Measurements from ENCODE around the gene SEC22A. TPM values are rescaled to one million over a fixed set of nuclear protein-coding genes. Genes with fewer than 3 reads are reported as not detected.

Gene SEC22A
- total and polyA plus RNA-seq, 12 donors, result 4.6 to 67.2 (median 21.0) TPM

DNA sequence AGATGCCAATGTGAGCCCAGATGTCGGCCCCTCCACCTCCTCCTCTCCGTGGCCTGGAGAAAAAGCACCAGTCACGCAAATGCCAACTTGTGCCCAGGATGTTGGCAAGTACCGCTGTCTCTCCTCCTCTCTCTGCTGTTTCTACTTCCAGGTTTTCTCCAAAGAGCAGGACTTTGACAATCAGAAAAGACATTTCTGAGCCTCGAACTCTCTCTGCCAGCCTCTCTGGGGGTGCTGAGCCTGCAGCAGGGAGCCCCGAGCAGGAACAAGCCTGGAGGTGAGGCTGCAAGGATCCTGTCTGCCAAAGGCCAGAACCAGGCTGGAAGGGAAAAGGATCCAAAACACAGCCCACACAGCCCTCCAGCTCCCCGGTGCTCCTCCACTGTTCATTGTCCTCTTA is 89.7 kb downstream of the SEC22A start:
- WGBS, 4 donors, result 71 to 93% (median 82%) methylated on average over 7 of the region's 7 CpGs
- Histone ChIP-seq H3K9me3 (replicated peaks in 1 of 3) (no peaks in the 10 kb centered on the region), H3K36me3 (replicated peaks in 1 of 2) (no peaks in the 10 kb centered on the region), H3K27ac (no peak overlapping the region), H3K27me3 (no peaks in the 10 kb centered on the region), H3K4me3 (no peak overlapping the region), H3K4me1 (replicated peaks in 1 of 2) (no peaks in the 10 kb centered on the region)
- intact Hi-C loops (cut with DNase I), result no loop called here
- TF ChIP-seq, protein P1, sequence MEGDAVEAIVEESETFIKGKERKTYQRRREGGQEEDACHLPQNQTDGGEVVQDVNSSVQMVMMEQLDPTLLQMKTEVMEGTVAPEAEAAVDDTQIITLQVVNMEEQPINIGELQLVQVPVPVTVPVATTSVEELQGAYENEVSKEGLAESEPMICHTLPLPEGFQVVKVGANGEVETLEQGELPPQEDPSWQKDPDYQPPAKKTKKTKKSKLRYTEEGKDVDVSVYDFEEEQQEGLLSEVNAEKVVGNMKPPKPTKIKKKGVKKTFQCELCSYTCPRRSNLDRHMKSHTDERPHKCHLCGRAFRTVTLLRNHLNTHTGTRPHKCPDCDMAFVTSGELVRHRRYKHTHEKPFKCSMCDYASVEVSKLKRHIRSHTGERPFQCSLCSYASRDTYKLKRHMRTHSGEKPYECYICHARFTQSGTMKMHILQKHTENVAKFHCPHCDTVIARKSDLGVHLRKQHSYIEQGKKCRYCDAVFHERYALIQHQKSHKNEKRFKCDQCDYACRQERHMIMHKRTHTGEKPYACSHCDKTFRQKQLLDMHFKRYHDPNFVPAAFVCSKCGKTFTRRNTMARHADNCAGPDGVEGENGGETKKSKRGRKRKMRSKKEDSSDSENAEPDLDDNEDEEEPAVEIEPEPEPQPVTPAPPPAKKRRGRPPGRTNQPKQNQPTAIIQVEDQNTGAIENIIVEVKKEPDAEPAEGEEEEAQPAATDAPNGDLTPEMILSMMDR (IDR thresholded peaks at IDR 0.05), result no peak
- TF ChIP-seq POLR2A (IDR thresholded peaks at IDR 0.05), result no peak
- peak in 2 of 7 donors; percentile 9 to 11 for DNase-seq

DNA sequence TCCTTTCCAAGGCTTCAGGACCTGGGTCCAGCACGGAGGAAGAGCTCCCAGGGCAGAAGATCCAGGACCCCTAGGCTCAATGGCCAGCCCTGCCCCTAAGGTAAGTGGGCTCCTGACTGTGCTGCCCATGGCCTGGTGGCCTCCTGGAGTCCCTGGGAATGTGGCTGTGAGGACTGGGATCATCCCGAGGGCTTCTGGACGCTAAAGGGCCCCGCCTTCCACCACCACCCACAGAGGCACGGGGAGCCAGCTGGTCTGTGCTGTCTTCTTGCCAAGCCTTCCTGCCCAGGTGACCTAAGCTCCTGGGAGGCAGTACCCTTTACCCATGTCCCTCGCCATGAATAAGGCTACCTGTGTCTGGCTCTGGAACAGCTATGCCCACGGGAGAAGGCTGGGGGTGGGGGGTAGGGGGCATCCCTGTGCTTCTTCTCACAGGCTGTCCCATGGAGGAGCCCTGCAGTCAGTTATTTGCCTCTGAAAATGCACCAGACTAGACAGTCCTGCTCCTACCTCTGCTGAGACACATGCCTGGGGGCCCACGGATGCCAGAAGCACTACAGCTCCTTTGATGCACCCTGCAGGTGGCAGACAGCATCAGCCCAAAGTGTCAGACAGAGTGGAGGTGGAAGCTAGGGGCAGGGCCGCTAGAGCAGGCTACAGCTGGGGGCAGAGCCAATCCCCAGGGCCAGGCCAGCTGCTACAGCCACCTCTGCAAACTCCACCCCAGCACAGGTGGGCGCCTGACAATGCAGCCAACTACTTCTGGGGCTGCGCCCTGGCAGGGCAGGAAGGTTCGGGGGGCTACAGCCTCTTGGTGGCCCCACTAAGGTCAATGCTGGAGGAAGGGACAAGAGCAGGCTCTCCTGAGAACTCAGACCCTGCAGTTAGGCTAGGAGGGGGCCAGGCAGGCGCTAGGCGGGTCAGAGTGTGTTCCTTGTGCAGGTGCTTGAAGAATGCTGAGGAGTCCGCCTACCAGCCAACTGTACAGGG is 90.9 kb downstream of the SEC22A start:
- TF ChIP-seq POLR2A (IDR thresholded peaks at IDR 0.05), result no peak
- TF ChIP-seq, protein P1 (IDR thresholded peaks at IDR 0.05), result no peak
- no peaks in the 10 kb centered on the region for H3K27me3 ChIP-seq
- H3K27ac ChIP-seq, result no peak overlapping the region
- H3K36me3 ChIP-seq (replicated peaks in 1 of 2), result no peaks in the 10 kb centered on the region
- intact Hi-C loops (cut with DNase I), result no loop called here
- WGBS, 4 donors, result 70 to 82% (median 72%) methylated on average over 6 to 15 of the region's 15 CpGs
- H3K4me1 ChIP-seq (replicated peaks in 1 of 2), result no peaks in the 10 kb centered on the region
- H3K4me3 ChIP-seq, result no peak overlapping the region
- DNase-seq, result no peak
- no peaks in the 10 kb centered on the region for H3K9me3 ChIP-seq (replicated peaks in 1 of 3)

DNA sequence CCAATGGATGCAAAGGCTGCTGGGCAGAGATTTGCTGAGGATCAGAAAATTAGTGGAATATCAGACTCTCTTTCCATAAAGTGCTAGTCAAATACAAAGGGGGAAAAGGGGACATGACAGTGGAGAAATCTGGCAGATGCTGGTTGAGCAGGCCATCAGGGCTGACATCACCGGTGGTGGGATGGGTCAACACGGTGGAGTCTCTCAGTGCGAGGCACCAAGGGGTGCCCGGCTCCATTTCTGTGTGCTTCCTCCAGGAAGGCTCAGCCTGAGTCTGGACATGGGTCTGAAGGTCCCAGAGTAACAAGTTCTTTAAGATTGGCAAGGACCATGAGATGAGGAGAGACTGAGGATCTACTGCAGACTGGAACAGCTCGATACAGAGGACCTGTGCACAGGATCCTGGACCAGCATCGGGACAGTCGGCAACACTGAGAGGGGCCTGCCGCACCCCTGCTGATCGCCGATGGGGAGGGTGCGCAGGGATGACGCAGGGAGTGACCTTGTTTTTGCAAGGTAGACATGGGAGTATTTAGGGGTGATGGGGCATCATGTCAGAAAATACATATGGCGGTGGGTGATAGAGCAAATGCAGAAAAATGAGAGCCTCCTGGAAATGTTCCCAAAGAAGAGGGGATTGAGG is 92.7 kb downstream of the SEC22A start:
- no peaks in the 10 kb centered on the region for H3K4me1 ChIP-seq (replicated peaks in 1 of 2)
- intact Hi-C loops (cut with DNase I), result no loop called here
- no peak overlapping the region for H3K4me3 ChIP-seq
- no peaks in the 10 kb centered on the region for H3K36me3 ChIP-seq (replicated peaks in 1 of 2)
- no peaks in the 10 kb centered on the region for H3K27me3 ChIP-seq
- DNase-seq, result no peak
- no peaks in the 10 kb centered on the region for H3K9me3 ChIP-seq (replicated peaks in 1 of 3)
- WGBS, 4 donors, result 83 to 96% (median 93%) methylated on average over 13 of the region's 13 CpGs
- H3K27ac ChIP-seq, result no peak overlapping the region
- TF ChIP-seq, protein P1 (IDR thresholded peaks at IDR 0.05), result no peak
- TF ChIP-seq POLR2A (IDR thresholded peaks at IDR 0.05), result no peak

DNA sequence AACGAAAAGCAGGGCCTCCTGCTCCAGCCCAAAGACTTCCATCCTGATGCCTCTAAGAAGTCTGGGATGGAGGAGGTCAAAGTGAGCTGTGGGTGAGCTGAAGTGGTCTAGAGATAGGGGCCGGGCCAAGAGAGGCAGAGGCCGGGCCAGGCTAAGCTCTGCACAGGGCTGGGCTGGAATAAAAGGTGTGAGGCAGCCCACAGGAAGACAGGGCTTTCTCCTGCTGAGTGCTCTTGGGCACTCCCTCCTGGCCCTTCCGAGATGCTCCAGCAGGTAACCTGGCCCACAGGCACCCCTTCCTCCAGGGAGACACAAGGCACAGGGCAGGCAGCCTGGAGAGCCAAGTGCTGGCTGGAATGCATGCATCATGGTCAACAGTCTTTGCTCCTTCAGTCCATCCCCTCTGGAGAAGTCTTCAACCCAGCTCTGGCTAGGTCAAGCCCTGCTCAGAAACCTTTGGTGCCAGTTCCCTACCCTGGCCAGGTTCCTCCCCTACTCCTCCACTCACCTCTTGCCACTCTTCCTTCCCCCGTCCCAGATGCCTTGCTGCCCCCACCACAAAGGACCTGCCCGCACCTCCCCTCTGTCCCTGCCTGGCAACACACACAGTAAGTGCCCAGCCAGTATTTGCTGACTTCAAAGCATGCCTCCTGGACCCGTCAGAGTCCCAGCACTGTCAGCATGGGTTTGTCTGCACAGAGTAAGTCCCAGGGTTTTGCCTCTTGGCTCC is 93.6 kb downstream of the SEC22A start:
- WGBS, 4 donors, result 72 to 86% (median 79%) methylated on average over 7 of the region's 7 CpGs
- no peak overlapping the region for H3K27ac ChIP-seq
- intact Hi-C loops (cut with DNase I), result no loop called here
- DNase-seq, result no peak
- H3K9me3 ChIP-seq (replicated peaks in 1 of 3), result no peaks in the 10 kb centered on the region
- no peak overlapping the region for H3K4me3 ChIP-seq
- TF ChIP-seq POLR2A (IDR thresholded peaks at IDR 0.05), result no peak
- TF ChIP-seq, protein P1 (IDR thresholded peaks at IDR 0.05), result no peak
- no peaks in the 10 kb centered on the region for H3K27me3 ChIP-seq
- H3K4me1 ChIP-seq (replicated peaks in 1 of 2), result no peaks in the 10 kb centered on the region
- no peaks in the 10 kb centered on the region for H3K36me3 ChIP-seq (replicated peaks in 1 of 2)

Data from adrenal gland (tissue), 12 donors.